ENCODE measurements around the gene SLC25A30.
"Not testable (repeated sequence)": the region's sequence is repeated elsewhere in the genome, so short reads cannot be mapped to it uniquely, and the experiment has no call there.

Gene SLC25A30

GRCh38 chr13:45391926-45392325 is 26.2 kb downstream of the SLC25A30 start:
- no peak for DNase-seq (ENCODE audit: low read depth)

DNA sequence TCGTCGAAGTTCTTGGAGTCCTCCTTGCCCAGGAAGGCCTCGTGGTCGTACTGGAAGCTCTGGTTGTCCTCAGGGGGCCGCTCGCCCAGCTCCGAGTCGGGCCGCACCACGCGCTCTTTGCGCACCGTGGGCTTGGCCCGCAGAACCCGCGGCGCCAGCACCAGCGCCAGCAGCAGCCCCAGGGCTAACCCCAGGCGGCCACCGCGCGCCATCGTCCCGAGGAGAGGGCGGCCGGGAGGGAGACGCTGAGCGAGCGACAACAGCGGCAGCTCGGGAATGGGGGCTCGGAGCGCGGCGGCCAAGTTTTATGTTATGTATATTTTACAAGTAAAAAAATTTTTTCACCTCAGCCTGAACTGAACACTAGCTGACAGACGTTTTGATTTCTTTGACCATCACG is 27.0 kb downstream of the SLC25A30 start:
- not testable (repeated sequence) for DNase-seq (ENCODE audit: low read depth)

- not testable (repeated sequence) for DNase-seq (ENCODE audit: low read depth)
Observed at GRCh38 chr13:45390348-45390747, 27.8 kb downstream of the SLC25A30 start.

DNA sequence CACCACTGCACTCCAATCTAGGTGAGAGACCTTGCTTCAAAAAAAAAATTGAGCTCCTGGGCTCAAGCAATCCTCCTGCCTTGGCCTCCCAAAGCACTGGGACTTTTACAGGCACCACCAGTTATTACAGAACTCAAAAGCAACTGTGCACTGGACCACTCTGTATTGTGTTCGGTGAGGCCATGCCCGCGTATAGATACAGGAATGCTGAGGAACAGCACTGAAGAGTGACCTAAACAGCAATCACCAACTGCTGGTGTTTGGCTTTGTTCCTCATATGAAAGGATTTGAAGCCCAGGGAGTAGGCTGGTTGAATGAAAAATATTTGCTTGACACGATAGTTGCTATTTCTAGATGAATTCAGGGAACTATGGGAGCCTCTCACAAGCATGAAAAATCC is 29.5 kb downstream of the SLC25A30 start:
- no peak for DNase-seq (ENCODE audit: low read depth)

GRCh38 chr13:45386892-45387575 is 31.1 kb downstream of the SLC25A30 start:
- not testable (repeated sequence) for DNase-seq (ENCODE audit: low read depth)

- DNase-seq (ENCODE audit: low read depth), result no peak
Observed at GRCh38 chr13:45385907-45386553, 32.1 kb downstream of the SLC25A30 start.

DNA sequence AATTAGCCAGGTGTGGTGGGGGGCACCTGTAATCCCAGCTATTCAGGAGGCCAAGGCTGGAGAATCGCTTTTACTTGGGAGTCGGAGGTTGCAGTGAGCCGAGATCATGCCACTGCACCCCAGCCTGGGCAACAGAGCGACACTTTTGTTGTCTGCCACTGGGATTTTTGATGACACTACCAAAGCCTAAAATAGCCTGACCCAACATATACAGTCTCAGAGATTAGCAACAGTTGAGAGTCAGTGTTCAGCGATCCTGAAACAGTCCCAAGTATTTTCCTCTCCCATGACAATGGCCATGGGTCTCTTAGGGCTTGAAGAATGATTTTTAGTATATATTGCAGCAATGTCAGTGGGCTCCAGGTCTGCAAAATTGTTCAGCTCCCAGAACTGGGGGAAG is 32.9 kb downstream of the SLC25A30 start:
- no peak for DNase-seq (ENCODE audit: low read depth)

GRCh38 chr13:45384474-45385174 is 33.5 kb downstream of the SLC25A30 start:
- DNase-seq (ENCODE audit: low read depth), result no peak

DNA sequence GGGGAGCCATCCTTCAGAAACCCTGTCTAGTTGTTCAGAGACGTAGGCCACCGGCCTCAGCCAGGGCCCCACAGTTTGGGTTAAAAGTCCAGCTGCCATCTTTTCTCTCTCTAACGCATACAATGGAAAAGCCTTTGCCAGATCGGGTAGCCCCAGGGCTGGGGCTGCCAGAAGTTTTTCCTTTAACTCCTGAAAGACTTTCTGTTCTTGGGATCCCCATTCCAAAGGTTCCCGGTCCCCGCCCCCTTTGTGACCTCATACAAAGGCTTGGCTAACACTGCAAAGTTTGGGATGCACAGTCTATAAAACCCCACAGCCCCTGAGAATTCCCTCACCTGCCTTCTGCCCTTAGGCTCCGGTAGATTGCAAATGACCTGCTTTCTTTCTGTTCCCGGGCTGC is 35.4 kb downstream of the SLC25A30 start:
- DNase-seq (ENCODE audit: low read depth), result not testable (repeated sequence)

- DNase-seq (ENCODE audit: low read depth), result no peak
Observed at GRCh38 chr13:45381196-45381595, 37.0 kb downstream of the SLC25A30 start.

DNA sequence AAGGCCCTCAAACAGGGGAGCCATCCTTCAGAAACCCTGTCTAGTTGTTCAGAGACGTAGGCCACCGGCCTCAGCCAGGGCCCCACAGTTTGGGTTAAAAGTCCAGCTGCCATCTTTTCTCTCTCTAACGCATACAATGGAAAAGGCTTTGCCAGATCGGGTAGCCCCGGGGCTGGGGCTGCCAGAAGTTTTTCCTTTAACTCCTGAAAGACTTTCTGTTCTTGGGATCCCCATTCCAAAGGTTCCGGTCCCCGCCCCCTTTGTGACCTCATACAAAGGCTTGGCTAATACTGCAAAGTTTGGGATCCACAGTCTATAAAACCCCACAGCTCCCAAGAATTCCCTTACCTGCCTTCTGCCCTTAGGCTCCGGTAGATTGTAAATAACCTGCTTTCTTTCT is 37.5 kb downstream of the SLC25A30 start:
- DNase-seq (ENCODE audit: low read depth), result not testable (repeated sequence)

GRCh38 chr13:45379516-45379915 is 38.7 kb downstream of the SLC25A30 start:
- not testable (repeated sequence) for DNase-seq (ENCODE audit: low read depth)

DNA sequence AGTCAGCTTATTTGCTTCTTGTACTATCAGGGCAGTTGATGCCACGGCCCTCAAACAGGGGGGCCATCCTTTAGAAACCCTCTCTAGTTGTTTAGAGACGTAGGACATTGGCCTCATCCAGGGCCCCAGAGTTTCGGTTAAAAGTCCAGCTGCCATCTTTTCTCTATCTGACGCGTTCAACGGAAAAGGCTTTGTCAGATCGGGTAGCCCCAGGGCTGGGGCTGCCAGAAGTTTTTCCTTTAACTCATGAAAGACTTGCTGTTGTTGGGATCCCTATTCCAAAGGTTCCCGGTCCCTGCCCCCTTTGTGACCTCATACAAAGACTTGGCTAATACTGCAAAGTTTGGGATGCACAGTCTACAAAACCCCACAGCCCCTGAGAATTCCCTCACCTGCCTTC is 39.4 kb downstream of the SLC25A30 start:
- not testable (repeated sequence) for DNase-seq (ENCODE audit: low read depth)

DNA sequence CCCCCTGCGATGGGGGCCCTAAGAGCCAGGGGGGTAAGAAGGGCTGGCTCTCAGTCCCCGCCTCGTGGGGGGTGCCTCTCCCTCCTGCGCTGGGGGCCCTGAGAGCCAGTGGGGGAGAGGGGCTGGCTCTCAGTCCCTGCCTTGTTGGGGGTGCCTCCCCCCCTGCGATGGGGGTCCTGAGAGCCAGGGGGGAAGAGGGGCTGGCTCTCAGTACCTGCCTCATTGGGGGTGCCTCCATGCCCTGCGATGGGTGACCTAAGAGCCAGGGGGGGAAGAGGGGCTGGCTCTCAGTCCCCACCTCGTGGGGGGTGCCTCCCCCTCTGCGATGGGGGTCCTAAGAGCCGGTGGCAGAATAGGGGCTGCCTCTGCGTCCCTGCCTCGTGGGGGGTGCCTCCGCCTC is 40.9 kb downstream of the SLC25A30 start:
- DNase-seq (ENCODE audit: low read depth), result not testable (repeated sequence)

- DNase-seq (ENCODE audit: low read depth), result not testable (repeated sequence)
Observed at GRCh38 chr13:45376651-45377050, 41.5 kb downstream of the SLC25A30 start.

DNA sequence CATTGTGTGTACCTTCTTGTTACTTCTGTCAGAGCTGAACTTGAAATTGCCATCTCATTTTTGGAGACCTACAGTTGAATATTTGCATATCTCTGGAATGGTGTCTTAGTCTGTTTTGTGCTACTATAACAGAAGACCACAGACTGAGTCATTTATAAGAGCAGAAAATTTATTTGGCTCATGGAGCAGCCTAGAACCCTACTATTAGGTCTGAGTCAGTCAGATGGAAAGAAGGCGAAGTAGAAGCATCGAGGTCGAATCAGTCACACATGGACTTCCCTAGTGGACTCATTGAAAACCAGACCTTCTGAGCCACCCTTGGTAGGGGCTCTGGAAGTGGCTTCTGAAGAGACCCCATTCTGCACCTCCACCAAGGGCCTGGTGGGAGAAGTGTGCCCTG is 43.3 kb downstream of the SLC25A30 start:
- no peak for DNase-seq (ENCODE audit: low read depth)

DNA sequence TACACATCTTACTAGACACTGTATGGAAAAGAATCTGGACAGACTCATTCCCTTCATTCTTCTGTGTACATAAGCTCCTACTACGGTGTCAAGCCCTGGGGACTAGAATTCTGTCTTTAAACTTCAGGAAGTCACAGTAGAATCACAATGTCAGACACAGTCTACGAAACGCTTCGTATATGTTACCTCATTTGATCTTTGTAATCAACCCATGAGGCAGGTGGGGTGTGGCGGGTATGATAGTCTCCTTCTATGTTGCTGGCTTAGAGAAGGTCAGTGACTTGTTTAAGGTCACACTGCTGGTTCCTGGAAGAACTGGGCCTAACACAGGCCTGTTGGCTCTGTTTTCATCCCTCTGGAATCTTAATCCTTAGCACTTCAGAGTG is 45.0 kb downstream of the SLC25A30 start:
- DNase-seq (ENCODE audit: low read depth), result no peak

- DNase-seq (ENCODE audit: low read depth), result no peak
Observed at GRCh38 chr13:45372189-45373161, 45.7 kb downstream of the SLC25A30 start.

DNA sequence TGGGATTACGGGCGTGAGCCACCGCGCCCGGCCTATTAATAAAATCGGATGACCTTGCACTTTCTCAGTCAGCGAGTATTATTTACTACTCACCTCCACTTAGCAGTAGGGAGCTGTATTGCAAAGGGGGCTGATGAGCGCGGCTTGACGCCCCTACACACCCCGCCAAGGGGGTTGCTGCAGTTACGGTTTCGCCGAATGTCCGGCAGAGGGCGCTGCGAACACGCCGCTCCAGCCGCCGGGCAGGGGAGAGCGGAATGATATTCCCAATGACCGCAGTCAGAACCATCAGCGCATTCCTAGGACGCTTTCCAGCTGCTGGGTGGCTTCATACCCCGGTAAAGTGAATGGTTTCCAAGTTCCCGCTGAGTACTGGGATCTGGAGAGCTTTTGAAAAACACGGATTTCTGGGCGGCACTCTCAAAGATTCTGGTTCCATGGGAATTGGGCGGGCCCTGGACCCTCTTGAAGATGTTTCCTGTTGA is 47.2 kb downstream of the SLC25A30 start:
- no peak for DNase-seq (ENCODE audit: low read depth)

DNA sequence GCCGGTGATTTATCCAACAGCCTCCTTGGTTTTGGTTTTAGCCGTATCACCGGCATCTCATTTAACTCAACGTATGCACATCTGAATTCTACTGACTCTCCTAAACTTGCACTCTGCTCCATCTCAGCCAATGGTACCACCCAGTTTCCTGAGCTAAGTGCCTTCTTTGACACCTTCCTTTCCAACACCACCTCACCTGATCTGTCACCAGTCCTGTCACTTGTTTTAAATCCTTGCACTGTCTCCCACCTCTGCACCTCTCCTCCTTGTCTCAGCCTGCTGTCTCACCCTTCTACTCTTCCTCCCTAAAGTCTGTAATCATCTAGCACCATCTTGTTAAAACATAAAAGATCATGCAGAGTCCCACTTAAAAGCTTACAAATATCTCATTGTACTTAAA is 49.1 kb downstream of the SLC25A30 start:
- DNase-seq (ENCODE audit: low read depth), result no peak

- no peak for DNase-seq (ENCODE audit: low read depth)
Observed at GRCh38 chr13:45368571-45368970, 49.6 kb downstream of the SLC25A30 start.

GRCh38 chr13:45368005-45368404 is 50.2 kb downstream of the SLC25A30 start:
- no peak for DNase-seq (ENCODE audit: low read depth)

Data from GM04503 (cell line).